ENCODE data around the gene PRR15L. TPM values are rescaled to one million over a fixed set of nuclear protein-coding genes. Genes with fewer than 3 reads are reported as not detected.

PRR15L gene
- total RNA-seq, 1 donor from 2014 or later: not detected

GRCh38 chr17:47914306-47914948 lies 43.3 kb downstream of the PRR15L start:
- no peak overlapping the region for H3K4me3 Mint-ChIP-seq (ENCODE audit: unreplicated experiment)
- DNase-seq (ENCODE audit: extremely low spot score, unreplicated experiment): no peak
- no peaks in the 10 kb centered on the region for H3K9me3 Mint-ChIP-seq (ENCODE audit: unreplicated experiment)
- peaks cover 1% of the 10 kb centered on the region for H3K4me1 Mint-ChIP-seq (ENCODE audit: unreplicated experiment)
- TF ChIP-seq, protein P1, sequence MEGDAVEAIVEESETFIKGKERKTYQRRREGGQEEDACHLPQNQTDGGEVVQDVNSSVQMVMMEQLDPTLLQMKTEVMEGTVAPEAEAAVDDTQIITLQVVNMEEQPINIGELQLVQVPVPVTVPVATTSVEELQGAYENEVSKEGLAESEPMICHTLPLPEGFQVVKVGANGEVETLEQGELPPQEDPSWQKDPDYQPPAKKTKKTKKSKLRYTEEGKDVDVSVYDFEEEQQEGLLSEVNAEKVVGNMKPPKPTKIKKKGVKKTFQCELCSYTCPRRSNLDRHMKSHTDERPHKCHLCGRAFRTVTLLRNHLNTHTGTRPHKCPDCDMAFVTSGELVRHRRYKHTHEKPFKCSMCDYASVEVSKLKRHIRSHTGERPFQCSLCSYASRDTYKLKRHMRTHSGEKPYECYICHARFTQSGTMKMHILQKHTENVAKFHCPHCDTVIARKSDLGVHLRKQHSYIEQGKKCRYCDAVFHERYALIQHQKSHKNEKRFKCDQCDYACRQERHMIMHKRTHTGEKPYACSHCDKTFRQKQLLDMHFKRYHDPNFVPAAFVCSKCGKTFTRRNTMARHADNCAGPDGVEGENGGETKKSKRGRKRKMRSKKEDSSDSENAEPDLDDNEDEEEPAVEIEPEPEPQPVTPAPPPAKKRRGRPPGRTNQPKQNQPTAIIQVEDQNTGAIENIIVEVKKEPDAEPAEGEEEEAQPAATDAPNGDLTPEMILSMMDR (IDR thresholded peaks at IDR 0.05): no peak
- no peak overlapping the region for H3K27ac Mint-ChIP-seq (ENCODE audit: unreplicated experiment)
- no peaks in the 10 kb centered on the region for H3K27me3 Mint-ChIP-seq (ENCODE audit: unreplicated experiment)
- peaks cover 21% of the 10 kb centered on the region for H3K36me3 Mint-ChIP-seq (ENCODE audit: unreplicated experiment)

DNA sequence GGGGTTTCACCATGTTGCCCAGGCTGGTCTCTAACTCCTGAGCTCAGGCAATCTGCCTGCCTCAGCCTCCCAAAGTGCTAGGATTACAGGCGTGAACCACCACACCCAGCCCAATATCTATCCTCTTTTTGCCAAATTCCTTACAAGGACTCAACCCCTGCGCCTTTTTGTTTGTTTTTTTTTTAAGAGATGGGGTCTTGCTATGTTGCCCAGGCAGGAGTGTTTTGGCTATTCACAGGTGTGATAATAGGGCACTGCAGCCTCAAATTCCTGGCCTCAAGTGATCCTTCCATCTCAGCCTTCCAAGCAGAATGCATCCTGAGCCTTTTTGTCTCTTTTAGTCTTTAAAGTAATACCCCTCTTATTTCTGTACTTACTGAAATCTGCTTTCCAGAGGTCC lies 44.6 kb downstream of the PRR15L start:
- H3K4me1 Mint-ChIP-seq (ENCODE audit: unreplicated experiment): peaks cover 4% of the 10 kb centered on the region
- H3K9me3 Mint-ChIP-seq (ENCODE audit: unreplicated experiment): no peaks in the 10 kb centered on the region
- H3K27me3 Mint-ChIP-seq (ENCODE audit: unreplicated experiment): no peaks in the 10 kb centered on the region

GRCh38 chr17:47907932-47908562 lies 49.6 kb downstream of the PRR15L start:
- Mint-ChIP-seq H3K27ac (ENCODE audit: unreplicated experiment) (no peak overlapping the region), H3K36me3 (ENCODE audit: unreplicated experiment) (peaks cover 14% of the 10 kb centered on the region), H3K4me1 (ENCODE audit: unreplicated experiment) (peaks cover 29% of the 10 kb centered on the region), H3K9me3 (ENCODE audit: unreplicated experiment) (no peaks in the 10 kb centered on the region), H3K27me3 (ENCODE audit: unreplicated experiment) (no peaks in the 10 kb centered on the region), H3K4me3 (ENCODE audit: unreplicated experiment) (no peak overlapping the region)
- TF ChIP-seq, protein P1 (IDR thresholded peaks at IDR 0.05): no peak
- no peak for DNase-seq (ENCODE audit: extremely low spot score, unreplicated experiment)

More for the DNA sequence above, 44.6 kb downstream of the PRR15L start:
- no peak overlapping the region for H3K4me3 Mint-ChIP-seq (ENCODE audit: unreplicated experiment)
- no peak for DNase-seq (ENCODE audit: extremely low spot score, unreplicated experiment)
- no peak overlapping the region for H3K27ac Mint-ChIP-seq (ENCODE audit: unreplicated experiment)
- TF ChIP-seq, protein P1 (IDR thresholded peaks at IDR 0.05): no peak
- peaks cover 21% of the 10 kb centered on the region for H3K36me3 Mint-ChIP-seq (ENCODE audit: unreplicated experiment)

DNA sequence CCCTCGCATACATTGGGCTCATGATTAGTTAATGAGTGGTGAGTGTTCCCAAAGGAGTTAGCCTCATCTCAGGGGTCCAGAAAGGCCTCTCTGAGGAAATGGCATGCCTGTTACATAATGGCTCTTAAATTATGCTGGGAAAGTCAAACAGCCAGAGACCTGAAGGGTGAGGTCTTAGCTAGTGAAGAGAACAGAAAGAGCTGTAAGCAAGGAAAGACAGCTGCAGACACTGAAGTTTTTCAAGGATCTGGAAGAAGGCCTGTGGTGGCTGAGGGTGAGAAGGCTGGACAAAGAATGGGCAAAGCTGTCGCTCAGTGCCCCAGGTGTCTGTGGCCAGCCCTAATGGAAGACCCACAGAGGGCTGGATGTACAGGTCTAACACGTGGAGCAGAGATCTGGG lies 51.2 kb downstream of the PRR15L start:
- no peaks in the 10 kb centered on the region for H3K9me3 Mint-ChIP-seq (ENCODE audit: unreplicated experiment)
- no peak overlapping the region for H3K4me3 Mint-ChIP-seq (ENCODE audit: unreplicated experiment)
- TF ChIP-seq, protein P1 (IDR thresholded peaks at IDR 0.05): no peak
- H3K4me1 Mint-ChIP-seq (ENCODE audit: unreplicated experiment): peaks cover 38% of the 10 kb centered on the region
- H3K27ac Mint-ChIP-seq (ENCODE audit: unreplicated experiment): peak overlapping the region; percentile 32
- no peak for DNase-seq (ENCODE audit: extremely low spot score, unreplicated experiment)
- peaks cover 11% of the 10 kb centered on the region for H3K36me3 Mint-ChIP-seq (ENCODE audit: unreplicated experiment)
- H3K27me3 Mint-ChIP-seq (ENCODE audit: unreplicated experiment): no peaks in the 10 kb centered on the region

- DNase-seq (ENCODE audit: extremely low spot score, unreplicated experiment): no peak
- peaks cover 11% of the 10 kb centered on the region for H3K36me3 Mint-ChIP-seq (ENCODE audit: unreplicated experiment)
- TF ChIP-seq, protein P1 (IDR thresholded peaks at IDR 0.05): no peak
- H3K4me3 Mint-ChIP-seq (ENCODE audit: unreplicated experiment): peak overlapping the region; percentile 27
- peak overlapping the region; percentile 85 for H3K27ac Mint-ChIP-seq (ENCODE audit: unreplicated experiment)
- no peaks in the 10 kb centered on the region for H3K27me3 Mint-ChIP-seq (ENCODE audit: unreplicated experiment)
- peaks cover 44% of the 10 kb centered on the region for H3K4me1 Mint-ChIP-seq (ENCODE audit: unreplicated experiment)
- H3K9me3 Mint-ChIP-seq (ENCODE audit: unreplicated experiment): no peaks in the 10 kb centered on the region
Observed at GRCh38 chr17:47905221-47905733, 52.4 kb downstream of the PRR15L start.
